H9 (cell line): ENCODE results near the gene LRRIQ4. TPM values are rescaled to one million over a fixed set of nuclear protein-coding genes. Genes with fewer than 3 reads are reported as not detected.

Source experiments
- DNase-seq: peaks from one replicate; pipeline ENCODE4 v3.0.0-alpha.2; 2017
- H2AFZ ChIP-seq: one replicate; pipeline ENCODE4 v1.6.1; 2013; ENCODE audit warnings: mild to moderate bottlenecking, low read length, control low read depth, moderate library complexity
- H2AK5ac ChIP-seq: 2 replicates; pipeline ENCODE4 v1.6.1; 2013; ENCODE audit warnings: low read length, control low read depth, mixed read lengths; ENCODE audit not compliant: insufficient read length
- H2BK120ac ChIP-seq: one replicate; pipeline ENCODE4 v1.6.1; 2013; ENCODE audit warnings: low read depth, mild to moderate bottlenecking, low read length, control low read depth, inconsistent platforms; ENCODE audit not compliant: poor library complexity, severe bottlenecking
- H2BK12ac ChIP-seq: 2 replicates; pipeline ENCODE4 v1.6.1; 2013; ENCODE audit warnings: low read length, control low read depth, mixed read lengths, low read depth; ENCODE audit not compliant: insufficient read length
- H2BK15ac ChIP-seq: 2 replicates; pipeline ENCODE4 v1.6.1; 2013; ENCODE audit warnings: low read depth, low read length, control low read depth
- H2BK20ac ChIP-seq: one replicate; pipeline ENCODE4 v1.6.1; 2013; ENCODE audit warnings: low read depth, mild to moderate bottlenecking, low read length, control low read depth, inconsistent platforms; ENCODE audit not compliant: poor library complexity, severe bottlenecking
- H2BK5ac ChIP-seq: 2 replicates; pipeline ENCODE4 v1.6.1; 2013; ENCODE audit warnings: low read length, control low read depth, mixed read lengths; ENCODE audit not compliant: insufficient read length
- H3K14ac ChIP-seq: 2 replicates; pipeline ENCODE4 v1.6.1; 2013; ENCODE audit warnings: low read length, control low read depth; ENCODE audit not compliant: insufficient read depth
- H3K18ac ChIP-seq: 2 replicates; pipeline ENCODE4 v1.6.1; 2013; ENCODE audit warnings: low read depth, mild to moderate bottlenecking, mixed read lengths, low read length, control low read depth; ENCODE audit not compliant: insufficient read length
- H3K23ac ChIP-seq: 2 replicates; pipeline ENCODE4 v1.6.1; 2013; ENCODE audit warnings: low read length, control low read depth, mixed read lengths, low read depth; ENCODE audit not compliant: insufficient read length
- H3K23me2 ChIP-seq: 2 replicates; pipeline ENCODE4 v1.6.1; 2013; ENCODE audit warnings: low read depth, mild to moderate bottlenecking, mixed read lengths, low read length, control low read depth; ENCODE audit not compliant: insufficient read length, poor library complexity, severe bottlenecking
- H3K27ac ChIP-seq: 2 replicates; pipeline ENCODE4 v1.5.1; 2013; ENCODE audit warnings: low read length, control low read depth, mixed read lengths, low read depth; ENCODE audit not compliant: insufficient read length
- H3K27me3 ChIP-seq: 2 replicates; pipeline ENCODE4 v1.6.1; 2013; ENCODE audit warnings: low read length, control low read depth, inconsistent platforms; ENCODE audit not compliant: insufficient read depth
- H3K4ac ChIP-seq: 2 replicates; pipeline ENCODE4 v1.6.1; 2013; ENCODE audit warnings: low read depth, mild to moderate bottlenecking, control low read depth, inconsistent platforms, low read length, moderate library complexity
- H3K4me1 ChIP-seq: 2 replicates; pipeline ENCODE4 v1.6.1; 2013; ENCODE audit warnings: low read length, control low read depth, inconsistent platforms; ENCODE audit not compliant: insufficient read depth
- H3K4me2 ChIP-seq: 2 replicates; pipeline ENCODE4 v1.6.1; 2013; ENCODE audit warnings: low read length, control low read depth, mixed read lengths; ENCODE audit not compliant: insufficient read length, insufficient read depth
- H3K56ac ChIP-seq: 2 replicates; pipeline ENCODE4 v1.6.1; 2013; ENCODE audit warnings: low read depth, mild to moderate bottlenecking, mixed read lengths, low read length, control low read depth; ENCODE audit not compliant: insufficient read length
- H3K79me1 ChIP-seq: 2 replicates; pipeline ENCODE4 v1.6.1; 2013; ENCODE audit warnings: low read depth, mild to moderate bottlenecking, moderate library complexity, low read length, control low read depth, inconsistent platforms; ENCODE audit not compliant: insufficient read depth, poor library complexity, severe bottlenecking
- H3K79me2 ChIP-seq: 2 replicates; pipeline ENCODE4 v1.6.1; 2013; ENCODE audit warnings: low read length, control low read depth, inconsistent platforms; ENCODE audit not compliant: insufficient read depth
- H3K9ac ChIP-seq: 2 replicates; pipeline ENCODE4 v1.6.1; 2013; ENCODE audit warnings: low read length, control low read depth, mixed read lengths; ENCODE audit not compliant: insufficient read length; ENCODE audit errors: extremely low read depth
- H3K9me3 ChIP-seq: one replicate; pipeline ENCODE4 v1.6.1; 2013; ENCODE audit warnings: low read depth, low read length, inconsistent platforms; ENCODE audit not compliant: control insufficient read depth
- H3T11ph ChIP-seq: one replicate; pipeline ENCODE4 v1.6.1; 2013; ENCODE audit warnings: mild to moderate bottlenecking, low read length, control low read depth, inconsistent platforms
- H4K20me1 ChIP-seq: one replicate; pipeline ENCODE4 v1.6.1; 2013; ENCODE audit not compliant: control insufficient read depth, insufficient read length, insufficient read depth
- H4K5ac ChIP-seq: 2 replicates; pipeline ENCODE4 v1.6.1; 2013; ENCODE audit warnings: low read depth, mild to moderate bottlenecking, mixed read lengths, low read length, control low read depth; ENCODE audit not compliant: insufficient read length
- H4K8ac ChIP-seq: replicated peaks from 2 replicates; pipeline ENCODE4 v1.6.1; 2013; ENCODE audit warnings: low read length, control low read depth, mixed read lengths, low read depth; ENCODE audit not compliant: insufficient read length
- H4K91ac ChIP-seq: 2 replicates; pipeline ENCODE4 v1.6.1; 2013; ENCODE audit warnings: low read depth, mild to moderate bottlenecking, moderate library complexity, mixed read lengths, low read length, control low read depth; ENCODE audit not compliant: insufficient read length
- H3K27ac Mint-ChIP-seq, 3 experiments: 2 replicates in 2 of 3; 3 replicates in 1 of 3; pipeline ENCODE4 v1.8.0; 2020 to 2021; ENCODE audit warnings: mixed read lengths in 3 of 3, mild to moderate bottlenecking in 1 of 3, moderate library complexity in 1 of 3
- H3K27me3 Mint-ChIP-seq: 2 replicates; pipeline ENCODE4 v1.8.0; 2021; ENCODE audit warnings: low read depth, mild to moderate bottlenecking, moderate library complexity, mixed read lengths
- H3K36me3 Mint-ChIP-seq, 3 experiments: 2 replicates in 2 of 3; 3 replicates in 1 of 3; pipeline ENCODE4 v1.8.0; 2020 to 2021; ENCODE audit warnings: low read depth in 3 of 3, mixed read lengths in 3 of 3; ENCODE audit not compliant: insufficient read depth in 1 of 3
- H3K4me1 Mint-ChIP-seq, 2 experiments: 2 replicates each; pipeline ENCODE4 v1.8.0; 2020; ENCODE audit warnings: mixed read lengths in 2 of 2
- H3K4me3 Mint-ChIP-seq, 2 experiments: 2 replicates in 1 of 2; 3 replicates in 1 of 2; pipeline ENCODE4 v1.8.0; 2020 to 2021; ENCODE audit warnings: mild to moderate bottlenecking in 2 of 2, mixed read lengths in 2 of 2, moderate library complexity in 1 of 2
- H3K9me3 Mint-ChIP-seq, 2 experiments: 2 replicates in 1 of 2; 3 replicates in 1 of 2; pipeline ENCODE4 v1.8.0; 2020; ENCODE audit warnings: mild to moderate bottlenecking in 2 of 2, mixed read lengths in 2 of 2, moderate library complexity in 1 of 2
- WGBS: extraction: QIAGEN DNeasy Blood & Tissue Kit; methylation state at CpG from one replicate; pipeline ENCODE4 v1.1.7; 2013; ENCODE audit warnings: missing lambda C conversion rate, low lambda C conversion rate, mixed read lengths; ENCODE audit not compliant: insufficient read length; ENCODE audit errors: extremely low coverage; 5-methylcytosine and 5-hydroxymethylcytosine counted together
- total RNA-seq: library from RNA; stranded (reverse); gene quantifications from 2 replicates; pipeline ENCODE4 v1.2.1, GENCODE V29; 2021
- TF ChIP-seq, protein P1 (sequence below): fragments of 200-600 bp; sonication (generic); conservative IDR thresholded peaks from 3 replicates; pipeline ENCODE4 v1.8.0; 2021; ENCODE audit warnings: antibody characterized with exemption, mild to moderate bottlenecking

Gene LRRIQ4
- total RNA-seq, 1 experiment from 2014 or later = not detected

DNA sequence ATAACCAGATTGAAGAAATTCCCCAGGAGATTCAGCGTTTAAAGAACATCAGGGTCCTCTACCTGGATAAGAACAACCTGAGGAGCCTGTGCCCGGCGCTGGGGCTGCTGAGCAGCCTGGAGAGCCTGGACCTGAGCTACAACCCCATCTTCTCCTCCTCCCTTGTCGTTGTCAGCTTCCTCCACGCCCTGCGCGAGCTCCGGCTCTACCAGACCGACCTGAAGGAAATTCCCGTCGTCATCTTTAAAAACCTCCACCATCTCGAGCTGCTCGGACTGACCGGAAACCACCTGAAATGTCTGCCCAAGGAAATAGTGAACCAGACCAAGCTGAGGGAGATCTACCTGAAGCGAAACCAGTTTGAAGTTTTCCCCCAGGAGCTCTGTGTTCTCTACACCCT lies 9.4 kb downstream of the LRRIQ4 start:
- no peak overlapping the region for H3T11ph ChIP-seq
- no peak overlapping the region for H3K4me2 ChIP-seq
- no peak overlapping the region for H4K91ac ChIP-seq
- no CpG with 5 or more reads among the region's 15 CpGs for WGBS
- no peaks in the 10 kb centered on the region for H4K20me1 ChIP-seq
- no peak overlapping the region for H2BK20ac ChIP-seq
- H3K4me1 ChIP-seq = no peaks in the 10 kb centered on the region
- H3K9ac ChIP-seq = no peak overlapping the region
- no peaks in the 10 kb centered on the region for H3K23me2 ChIP-seq
- no peak overlapping the region for H3K14ac ChIP-seq
- H3K27ac ChIP-seq = no peak overlapping the region
- no peaks in the 10 kb centered on the region for H3K27me3 ChIP-seq
- H3K23ac ChIP-seq = no peak overlapping the region
- no peak overlapping the region for H3K56ac ChIP-seq
- no peak overlapping the region for H2AK5ac ChIP-seq
- peaks cover 0 to 4% of the 10 kb centered on the region in 2 experiments; a peak in 2 of 4 replicates for H3K4me1 Mint-ChIP-seq
- H2BK15ac ChIP-seq = no peak overlapping the region
- H3K9me3 ChIP-seq = no peaks in the 10 kb centered on the region
- H2BK120ac ChIP-seq = no peak overlapping the region
- DNase-seq = no peak
- H4K5ac ChIP-seq = no peak overlapping the region
- no peaks in the 10 kb centered on the region for H3K36me3 Mint-ChIP-seq
- no peak overlapping the region for H2AFZ ChIP-seq
- no peaks in the 10 kb centered on the region for H3K9me3 Mint-ChIP-seq
- H3K4ac ChIP-seq = no peak overlapping the region
- TF ChIP-seq, protein P1, sequence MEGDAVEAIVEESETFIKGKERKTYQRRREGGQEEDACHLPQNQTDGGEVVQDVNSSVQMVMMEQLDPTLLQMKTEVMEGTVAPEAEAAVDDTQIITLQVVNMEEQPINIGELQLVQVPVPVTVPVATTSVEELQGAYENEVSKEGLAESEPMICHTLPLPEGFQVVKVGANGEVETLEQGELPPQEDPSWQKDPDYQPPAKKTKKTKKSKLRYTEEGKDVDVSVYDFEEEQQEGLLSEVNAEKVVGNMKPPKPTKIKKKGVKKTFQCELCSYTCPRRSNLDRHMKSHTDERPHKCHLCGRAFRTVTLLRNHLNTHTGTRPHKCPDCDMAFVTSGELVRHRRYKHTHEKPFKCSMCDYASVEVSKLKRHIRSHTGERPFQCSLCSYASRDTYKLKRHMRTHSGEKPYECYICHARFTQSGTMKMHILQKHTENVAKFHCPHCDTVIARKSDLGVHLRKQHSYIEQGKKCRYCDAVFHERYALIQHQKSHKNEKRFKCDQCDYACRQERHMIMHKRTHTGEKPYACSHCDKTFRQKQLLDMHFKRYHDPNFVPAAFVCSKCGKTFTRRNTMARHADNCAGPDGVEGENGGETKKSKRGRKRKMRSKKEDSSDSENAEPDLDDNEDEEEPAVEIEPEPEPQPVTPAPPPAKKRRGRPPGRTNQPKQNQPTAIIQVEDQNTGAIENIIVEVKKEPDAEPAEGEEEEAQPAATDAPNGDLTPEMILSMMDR = no peak
- H2BK5ac ChIP-seq = no peak overlapping the region
- no peaks in the 10 kb centered on the region for H3K79me2 ChIP-seq
- H3K4me3 Mint-ChIP-seq = no peak overlapping the region
- no peak overlapping the region for H3K18ac ChIP-seq
- H3K27ac Mint-ChIP-seq = peak overlapping the region in 1 of 3 experiments; percentile 15; a peak in 1 of 7 replicates
- no peak overlapping the region for H4K8ac ChIP-seq
- no peak overlapping the region for H2BK12ac ChIP-seq
- no peaks in the 10 kb centered on the region for H3K79me1 ChIP-seq
- H3K27me3 Mint-ChIP-seq = no peaks in the 10 kb centered on the region; the same call in 1 of the 2 replicates
